Thyroid gland (tissue), 4 donors: ENCODE data around the gene CNNM4. TPM values are rescaled to one million over a fixed set of nuclear protein-coding genes. Genes with fewer than 3 reads are reported as not detected.
A peak's percentile ranks its signal among the peaks of the same experiment; 100 is the strongest.

Experiments
- DNase-seq, 2 donors: peaks; one replicate each; pipeline ENCODE4 v3.0.0-alpha.2; 2019
- H3K27ac ChIP-seq, 3 donors: fragments of 200-600 bp; sonication (generic); 1 replicate in 2 of 3; 2 replicates in 1 of 3; pipeline ENCODE4 v1.5.1; 2016 to 2019; ENCODE audit warnings: mild to moderate bottlenecking in 1 of 3, moderate library complexity in 1 of 3
- H3K27me3 ChIP-seq: fragments of 200-600 bp; sonication (generic); one replicate; pipeline ENCODE4 v1.5.1; 2019
- H3K36me3 ChIP-seq, 2 donors: fragments of 200-600 bp; sonication (generic); one replicate each; pipeline ENCODE4 v1.5.1; 2016 to 2019
- H3K4me1 ChIP-seq, 2 donors: fragments of 200-600 bp; sonication (generic); one replicate each; pipeline ENCODE4 v1.5.1; 2017 to 2019
- H3K4me3 ChIP-seq, 3 donors: fragments of 200-600 bp; sonication (generic); replicated peaks in 1 of 3; 1 replicate in 2 of 3; 2 replicates in 1 of 3; pipeline ENCODE4 v1.5.1; 2016; ENCODE audit warnings: mild to moderate bottlenecking in 1 of 3
- H3K9me3 ChIP-seq: fragments of 200-600 bp; sonication (generic); one replicate; pipeline ENCODE4 v1.5.1; 2017
- CTCF ChIP-seq, 6 experiments: fragments of 200-600 bp in 3 of 6; fragments of 450-650 bp in 3 of 6; sonication (generic) in 3 of 6; IDR thresholded peaks; one replicate each; pipeline ENCODE4 v1.5.1; 2016 to 2019; ENCODE audit warnings: antibody characterized with exemption in 6 of 6, mild to moderate bottlenecking in 2 of 6, inconsistent platforms in 1 of 6, moderate library complexity in 1 of 6
- POLR2A ChIP-seq, 2 donors: fragments of 450-650 bp; IDR thresholded peaks; one replicate each; pipeline ENCODE4 v1.6.1; 2017; ENCODE audit warnings: antibody characterized with exemption in 2 of 2, mild to moderate bottlenecking in 2 of 2, moderate library complexity in 1 of 2
- WGBS, 2 donors: methylation state at CpG; one replicate each; pipeline ENCODE4 v1.1.5; 2017; 5-methylcytosine and 5-hydroxymethylcytosine counted together
- intact Hi-C: fragments of 100-400 bp; cut with DNase I; formaldehyde crosslinking; loops from one replicate; pipeline ENCODE4 v1.15.1; 2023
- total RNA-seq, 4 donors: library from RNA; depleted of rRNA; stranded (reverse); fragments of >200 nt; gene quantifications; one replicate each; pipeline ENCODE4 v1.2.3, GENCODE V29; 2016

The CNNM4 gene
- total RNA-seq, 4 donors from 2014 or later, result 6.6 to 9.5 (median 7.7) TPM

GRCh38 chr2:96737251-96737650 lies 23.5 kb upstream of the CNNM4 start:
- Histone ChIP-seq H3K9me3 (no peaks in the 10 kb centered on the region), H3K27ac (no peak overlapping the region), H3K4me1 (peaks cover 33 to 42% of the 10 kb centered on the region in 2 donors), H3K36me3 (peaks cover 20 to 27% of the 10 kb centered on the region in 2 donors), H3K27me3 (no peaks in the 10 kb centered on the region), H3K4me3 (no peak overlapping the region)
- TF ChIP-seq CTCF (IDR thresholded peaks at IDR 0.05) (no peak), POLR2A (IDR thresholded peaks at IDR 0.05) (no peak)
- 74 to 79% methylated on average over 2 of the region's 2 CpGs for WGBS, 2 donors
- intact Hi-C loops, result no loop called here
- no peak for DNase-seq

DNA sequence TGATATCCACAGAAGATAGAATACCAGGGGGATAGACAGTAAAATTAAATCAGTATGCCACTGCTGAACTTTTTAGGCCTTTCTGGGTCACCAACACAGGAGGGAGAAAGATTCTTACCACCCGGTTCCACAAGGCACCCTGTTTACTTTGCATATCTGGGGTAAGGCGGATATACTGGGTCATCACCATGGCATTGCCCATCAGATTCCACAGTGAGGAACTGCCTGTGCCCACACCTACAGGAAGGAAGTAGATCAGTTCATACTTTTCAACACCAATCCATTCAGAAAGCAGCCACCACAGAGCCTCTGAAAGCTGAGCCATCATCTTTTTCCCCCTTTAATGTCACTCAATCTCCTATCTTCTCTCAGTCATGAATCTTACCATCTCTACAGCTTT lies 22.9 kb upstream of the CNNM4 start:
- DNase-seq, result no peak
- Histone ChIP-seq H3K4me3 (no peak overlapping the region), H3K4me1 (peaks cover 33 to 42% of the 10 kb centered on the region in 2 donors), H3K27ac (no peak overlapping the region), H3K9me3 (no peaks in the 10 kb centered on the region), H3K27me3 (no peaks in the 10 kb centered on the region), H3K36me3 (peaks cover 15 to 22% of the 10 kb centered on the region in 2 donors)
- TF ChIP-seq POLR2A (IDR thresholded peaks at IDR 0.05), result no peak
- no peak for TF ChIP-seq CTCF (IDR thresholded peaks at IDR 0.05)
- 60 to 73% methylated on average over 2 of the region's 2 CpGs for WGBS, 2 donors
- intact Hi-C loops, result no loop called here

DNA sequence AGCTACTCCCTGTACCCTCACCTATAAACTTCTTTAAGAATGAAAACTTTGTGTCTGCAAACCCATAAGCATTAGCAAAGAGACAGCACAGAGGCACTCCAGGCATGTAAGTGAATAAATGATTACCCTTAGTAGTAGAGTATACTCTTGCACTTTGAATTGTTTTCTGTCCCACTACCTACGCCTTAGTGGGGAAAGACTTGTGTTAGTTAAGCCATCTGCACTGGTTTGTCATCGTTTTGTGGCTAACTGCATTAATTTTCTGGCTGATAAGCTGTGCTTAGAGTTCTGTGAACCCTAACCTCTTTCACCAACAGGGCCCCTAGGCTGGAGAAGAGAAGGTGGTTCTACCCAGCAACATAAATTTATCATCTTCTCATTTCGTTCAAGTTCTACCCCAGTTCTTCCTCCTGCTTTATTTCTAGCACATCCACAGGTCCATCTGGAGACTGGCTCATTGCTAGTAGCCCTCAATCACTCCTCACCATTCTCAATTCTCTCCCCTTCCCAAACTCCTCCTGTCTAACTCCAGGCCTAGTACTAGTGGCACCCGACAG lies 21.5 kb upstream of the CNNM4 start:
- intact Hi-C loops, result no loop called here
- Histone ChIP-seq H3K27ac (peak overlapping the region in 2 of 3 donors; percentile 65 to 81), H3K36me3 (peaks cover 2 to 8% of the 10 kb centered on the region in 2 donors), H3K9me3 (no peaks in the 10 kb centered on the region), H3K27me3 (no peaks in the 10 kb centered on the region), H3K4me3 (peak overlapping the region; percentile 34 to 85 (median 48)), H3K4me1 (peaks cover 31 to 41% of the 10 kb centered on the region in 2 donors)
- no peak for DNase-seq
- 27 to 38% methylated on average over 4 of the region's 4 CpGs for WGBS, 2 donors
- TF ChIP-seq POLR2A (IDR thresholded peaks at IDR 0.05) (no peak), CTCF (IDR thresholded peaks at IDR 0.05) (no peak)

- peaks cover 24 to 34% of the 10 kb centered on the region in 2 donors for H3K4me1 ChIP-seq
- 1% methylated on average over 20 to 43 of the region's 43 CpGs for WGBS, 2 donors
- peak; percentile 99 for DNase-seq
- H3K27ac ChIP-seq, result peak within 1 kb of the TSS in 2 of 3 donors; percentile 65 to 81
- H3K9me3 ChIP-seq, result no peaks in the 10 kb centered on the region
- TF ChIP-seq POLR2A (IDR thresholded peaks at IDR 0.05), result peak in 1 of 2 donors; percentile 71
- no peak for TF ChIP-seq CTCF (IDR thresholded peaks at IDR 0.05)
- no peaks in the 10 kb centered on the region for H3K27me3 ChIP-seq
- peaks cover 0 to 5% of the 10 kb centered on the region in 2 donors for H3K36me3 ChIP-seq
- intact Hi-C loops, result loop anchor here (2.0 kb wide), 1 partner anchor 21 kb away; the partner anchor contains the start of gene CNNM4
- peak within 1 kb of the TSS; percentile 34 to 85 (median 48) for H3K4me3 ChIP-seq
Measured at GRCh38 chr2:96739633-96740428, 20.9 kb upstream of the CNNM4 start, which contains the start of gene LMAN2L. TSS of gene LMAN2L (minus strand) at chr2:96740064. CDS start at chr2:96740040, 24 bp downstream.
